Measurements from ENCODE around the gene GNB1L.

DNA sequence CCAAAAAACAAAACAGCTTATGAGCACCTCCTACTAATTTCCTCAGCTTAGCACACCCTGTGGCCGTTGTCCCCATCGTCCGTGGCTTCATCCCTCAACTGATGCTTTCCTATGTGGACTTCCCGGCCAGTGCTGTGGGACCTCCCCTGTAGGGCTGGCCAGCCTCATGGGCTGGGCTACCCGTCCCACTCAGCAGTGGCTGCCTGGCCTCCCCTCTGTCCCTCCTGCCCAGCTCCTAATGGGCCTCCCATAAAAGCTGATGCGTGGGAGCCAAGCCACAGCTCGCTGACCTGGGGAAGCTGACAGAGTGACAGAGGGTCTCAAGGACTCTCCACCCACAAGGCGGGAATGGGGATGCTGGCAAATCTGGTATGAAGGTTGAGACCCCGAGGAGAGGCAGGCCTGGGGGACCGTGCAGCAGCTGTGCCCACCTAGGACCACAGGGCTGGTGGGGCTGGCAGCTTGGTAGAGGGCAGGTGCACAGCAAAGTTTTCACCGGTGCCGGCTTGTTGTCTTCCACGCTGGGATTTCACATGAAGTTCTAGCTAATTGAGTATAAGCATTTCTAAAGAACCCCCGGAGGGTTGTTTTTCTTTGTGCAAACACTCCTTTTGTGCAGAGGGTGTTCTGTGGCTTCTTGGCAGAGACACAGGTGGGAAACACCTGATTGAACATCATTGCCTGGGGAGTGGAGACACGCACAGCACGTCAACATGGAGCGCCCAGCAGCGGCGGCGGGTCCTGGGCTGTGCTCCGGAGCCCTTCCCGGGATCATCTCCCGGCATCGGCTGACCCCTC is 70.9 kb downstream of the GNB1L start:
- no peak for TF ChIP-seq RBM22 (optimal IDR thresholded peaks at IDR 0.05; ENCODE audit: low read length)
- TF ChIP-seq JUN (CRISPR knock-in tag; IDR thresholded peaks at IDR 0.05): no peak
- no peak for TF ChIP-seq SOX13 (IDR thresholded peaks at IDR 0.05)
- TF ChIP-seq SOX13 (CRISPR knock-in tag; conservative IDR thresholded peaks at IDR 0.05 in 1 of 2, IDR thresholded peaks at IDR 0.05 in 1 of 2): no peak
- no peak for TF ChIP-seq ZNF776 (CRISPR knock-in tag; IDR thresholded peaks at IDR 0.05)
- TF ChIP-seq PRMT3 (CRISPR knock-in tag; IDR thresholded peaks at IDR 0.05; ENCODE audit: borderline replicate concordance, low read depth): no peak
- no peak for TF ChIP-seq ZNF792 (CRISPR knock-in tag; IDR thresholded peaks at IDR 0.05)
- no peak for TF ChIP-seq ESRRA (CRISPR knock-in tag; IDR thresholded peaks at IDR 0.05; ENCODE audit: low read depth)
- TF ChIP-seq, protein P1, sequence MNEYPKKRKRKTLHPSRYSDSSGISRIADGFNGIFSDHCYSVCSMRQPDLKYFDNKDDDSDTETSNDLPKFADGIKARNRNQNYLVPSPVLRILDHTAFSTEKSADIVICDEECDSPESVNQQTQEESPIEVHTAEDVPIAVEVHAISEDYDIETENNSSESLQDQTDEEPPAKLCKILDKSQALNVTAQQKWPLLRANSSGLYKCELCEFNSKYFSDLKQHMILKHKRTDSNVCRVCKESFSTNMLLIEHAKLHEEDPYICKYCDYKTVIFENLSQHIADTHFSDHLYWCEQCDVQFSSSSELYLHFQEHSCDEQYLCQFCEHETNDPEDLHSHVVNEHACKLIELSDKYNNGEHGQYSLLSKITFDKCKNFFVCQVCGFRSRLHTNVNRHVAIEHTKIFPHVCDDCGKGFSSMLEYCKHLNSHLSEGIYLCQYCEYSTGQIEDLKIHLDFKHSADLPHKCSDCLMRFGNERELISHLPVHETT (CRISPR knock-in tag; conservative IDR thresholded peaks at IDR 0.05): no peak

Measured in HepG2 (cell line).